ENCODE data around the gene G3BP1. TPM values are rescaled to one million over a fixed set of nuclear protein-coding genes. Genes with fewer than 3 reads are reported as not detected.

The G3BP1 gene
- total and polyA plus RNA-seq, 2 of the 13 experiments (the other 11 are each of a cell fraction or from before 2014, with no cell fraction given) = 36.7 to 320 TPM

- no peak for TF ChIP-seq KAT8 (CRISPR knock-in tag; IDR thresholded peaks at IDR 0.05)
- no peak for TF ChIP-seq RORA (CRISPR knock-in tag; IDR thresholded peaks at IDR 0.05)
- TF ChIP-seq AFF4 (CRISPR knock-in tag; IDR thresholded peaks at IDR 0.05) = no peak
- TF ChIP-seq ZNF607 (CRISPR knock-in tag; IDR thresholded peaks at IDR 0.05; ENCODE audit: borderline replicate concordance) = no peak
- TF ChIP-seq NFIC (IDR thresholded peaks at IDR 0.05; ENCODE audit: low read length) = no peak
- peak; percentile 19; the same call in 1 of the 2 replicates for TF ChIP-seq FOXK1 (CRISPR knock-in tag; IDR thresholded peaks at IDR 0.05; ENCODE audit: borderline replicate concordance, low read depth)
- no peak for TF ChIP-seq CERS6 (CRISPR knock-in tag; IDR thresholded peaks at IDR 0.05)
- TF ChIP-seq, protein P1, sequence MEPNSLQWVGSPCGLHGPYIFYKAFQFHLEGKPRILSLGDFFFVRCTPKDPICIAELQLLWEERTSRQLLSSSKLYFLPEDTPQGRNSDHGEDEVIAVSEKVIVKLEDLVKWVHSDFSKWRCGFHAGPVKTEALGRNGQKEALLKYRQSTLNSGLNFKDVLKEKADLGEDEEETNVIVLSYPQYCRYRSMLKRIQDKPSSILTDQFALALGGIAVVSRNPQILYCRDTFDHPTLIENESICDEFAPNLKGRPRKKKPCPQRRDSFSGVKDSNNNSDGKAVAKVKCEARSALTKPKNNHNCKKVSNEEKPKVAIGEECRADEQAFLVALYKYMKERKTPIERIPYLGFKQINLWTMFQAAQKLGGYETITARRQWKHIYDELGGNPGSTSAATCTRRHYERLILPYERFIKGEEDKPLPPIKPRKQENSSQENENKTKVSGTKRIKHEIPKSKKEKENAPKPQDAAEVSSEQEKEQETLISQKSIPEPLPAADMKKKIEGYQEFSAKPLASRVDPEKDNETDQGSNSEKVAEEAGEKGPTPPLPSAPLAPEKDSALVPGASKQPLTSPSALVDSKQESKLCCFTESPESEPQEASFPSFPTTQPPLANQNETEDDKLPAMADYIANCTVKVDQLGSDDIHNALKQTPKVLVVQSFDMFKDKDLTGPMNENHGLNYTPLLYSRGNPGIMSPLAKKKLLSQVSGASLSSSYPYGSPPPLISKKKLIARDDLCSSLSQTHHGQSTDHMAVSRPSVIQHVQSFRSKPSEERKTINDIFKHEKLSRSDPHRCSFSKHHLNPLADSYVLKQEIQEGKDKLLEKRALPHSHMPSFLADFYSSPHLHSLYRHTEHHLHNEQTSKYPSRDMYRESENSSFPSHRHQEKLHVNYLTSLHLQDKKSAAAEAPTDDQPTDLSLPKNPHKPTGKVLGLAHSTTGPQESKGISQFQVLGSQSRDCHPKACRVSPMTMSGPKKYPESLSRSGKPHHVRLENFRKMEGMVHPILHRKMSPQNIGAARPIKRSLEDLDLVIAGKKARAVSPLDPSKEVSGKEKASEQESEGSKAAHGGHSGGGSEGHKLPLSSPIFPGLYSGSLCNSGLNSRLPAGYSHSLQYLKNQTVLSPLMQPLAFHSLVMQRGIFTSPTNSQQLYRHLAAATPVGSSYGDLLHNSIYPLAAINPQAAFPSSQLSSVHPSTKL (CRISPR knock-in tag; IDR thresholded peaks at IDR 0.05) = peak; percentile 51
- TF ChIP-seq BCL6 (CRISPR knock-in tag; IDR thresholded peaks at IDR 0.05) = peak; percentile 72; the same call in 1 of the 2 replicates
- TF ChIP-seq, protein P2, sequence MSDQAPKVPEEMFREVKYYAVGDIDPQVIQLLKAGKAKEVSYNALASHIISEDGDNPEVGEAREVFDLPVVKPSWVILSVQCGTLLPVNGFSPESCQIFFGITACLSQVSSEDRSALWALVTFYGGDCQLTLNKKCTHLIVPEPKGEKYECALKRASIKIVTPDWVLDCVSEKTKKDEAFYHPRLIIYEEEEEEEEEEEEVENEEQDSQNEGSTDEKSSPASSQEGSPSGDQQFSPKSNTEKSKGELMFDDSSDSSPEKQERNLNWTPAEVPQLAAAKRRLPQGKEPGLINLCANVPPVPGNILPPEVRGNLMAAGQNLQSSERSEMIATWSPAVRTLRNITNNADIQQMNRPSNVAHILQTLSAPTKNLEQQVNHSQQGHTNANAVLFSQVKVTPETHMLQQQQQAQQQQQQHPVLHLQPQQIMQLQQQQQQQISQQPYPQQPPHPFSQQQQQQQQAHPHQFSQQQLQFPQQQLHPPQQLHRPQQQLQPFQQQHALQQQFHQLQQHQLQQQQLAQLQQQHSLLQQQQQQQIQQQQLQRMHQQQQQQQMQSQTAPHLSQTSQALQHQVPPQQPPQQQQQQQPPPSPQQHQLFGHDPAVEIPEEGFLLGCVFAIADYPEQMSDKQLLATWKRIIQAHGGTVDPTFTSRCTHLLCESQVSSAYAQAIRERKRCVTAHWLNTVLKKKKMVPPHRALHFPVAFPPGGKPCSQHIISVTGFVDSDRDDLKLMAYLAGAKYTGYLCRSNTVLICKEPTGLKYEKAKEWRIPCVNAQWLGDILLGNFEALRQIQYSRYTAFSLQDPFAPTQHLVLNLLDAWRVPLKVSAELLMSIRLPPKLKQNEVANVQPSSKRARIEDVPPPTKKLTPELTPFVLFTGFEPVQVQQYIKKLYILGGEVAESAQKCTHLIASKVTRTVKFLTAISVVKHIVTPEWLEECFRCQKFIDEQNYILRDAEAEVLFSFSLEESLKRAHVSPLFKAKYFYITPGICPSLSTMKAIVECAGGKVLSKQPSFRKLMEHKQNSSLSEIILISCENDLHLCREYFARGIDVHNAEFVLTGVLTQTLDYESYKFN (CRISPR knock-in tag; conservative IDR thresholded peaks at IDR 0.05) = peak; percentile 92
- no peak for TF ChIP-seq ZSCAN29 (CRISPR knock-in tag; conservative IDR thresholded peaks at IDR 0.05)
- TF ChIP-seq GABPA (IDR thresholded peaks at IDR 0.05; ENCODE audit: low read depth, low read length) = no peak
- TF ChIP-seq GABPA (CRISPR knock-in tag; IDR thresholded peaks at IDR 0.05; ENCODE audit: low read depth) = no peak
- no peak for TF ChIP-seq RBM39 (IDR thresholded peaks at IDR 0.05; ENCODE audit: low read depth, low read length, poor library complexity, severe bottlenecking)
- TF ChIP-seq, protein P3, sequence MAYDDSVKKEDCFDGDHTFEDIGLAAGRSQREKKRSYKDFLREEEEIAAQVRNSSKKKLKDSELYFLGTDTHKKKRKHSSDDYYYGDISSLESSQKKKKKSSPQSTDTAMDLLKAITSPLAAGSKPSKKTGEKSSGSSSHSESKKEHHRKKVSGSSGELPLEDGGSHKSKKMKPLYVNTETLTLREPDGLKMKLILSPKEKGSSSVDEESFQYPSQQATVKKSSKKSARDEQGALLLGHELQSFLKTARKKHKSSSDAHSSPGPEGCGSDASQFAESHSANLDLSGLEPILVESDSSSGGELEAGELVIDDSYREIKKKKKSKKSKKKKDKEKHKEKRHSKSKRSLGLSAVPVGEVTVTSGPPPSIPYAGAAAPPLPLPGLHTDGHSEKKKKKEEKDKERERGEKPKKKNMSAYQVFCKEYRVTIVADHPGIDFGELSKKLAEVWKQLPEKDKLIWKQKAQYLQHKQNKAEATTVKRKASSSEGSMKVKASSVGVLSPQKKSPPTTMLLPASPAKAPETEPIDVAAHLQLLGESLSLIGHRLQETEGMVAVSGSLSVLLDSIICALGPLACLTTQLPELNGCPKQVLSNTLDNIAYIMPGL (CRISPR knock-in tag; IDR thresholded peaks at IDR 0.05; ENCODE audit: borderline replicate concordance in 1 of 2, low read depth in 1 of 2) = no peak
These were observed 16.4 kb upstream of the G3BP1 start (continued) for GRCh38 chr5:151755383-151755782.

All from HepG2 (cell line).